GM21576 (cell line): ENCODE data around the gene FLRT2.

Source experiments
- ATAC-seq: cut with Tn5 transposase; IDR thresholded peaks from one replicate; pipeline ENCODE4 v1.9.1; 2021; ENCODE audit warnings: mild to moderate bottlenecking, moderate library complexity; ENCODE audit not compliant: unreplicated experiment

Gene FLRT2

GRCh38 chr14:85529803-85530574, at the start of gene FLRT2:
TSS of gene FLRT2 (plus strand) at chr14:85530144. CDS start at chr14:85621515, 91,371 bp downstream.
- ATAC-seq = no peak

- ATAC-seq = no peak
Measured at GRCh38 chr14:85481471-85481870, 48.5 kb upstream of the FLRT2 start.

DNA sequence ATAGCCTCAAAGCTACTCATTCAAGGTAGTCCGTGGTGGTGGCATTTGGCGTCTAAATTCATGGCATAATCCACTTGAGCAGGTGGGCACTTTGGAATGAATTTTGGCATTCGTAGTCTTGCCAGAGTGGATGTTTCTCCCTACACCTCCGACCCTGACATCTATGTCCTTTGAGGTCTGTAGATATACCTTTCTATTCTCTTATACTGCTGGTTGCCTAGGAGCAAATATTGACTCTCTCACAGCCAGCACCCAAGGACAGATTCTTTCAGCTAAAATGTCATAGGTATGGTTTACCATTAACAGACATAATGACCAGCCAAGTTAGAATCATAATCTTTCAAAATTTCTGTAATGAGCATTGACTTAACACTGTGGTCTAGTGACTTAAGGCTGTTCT, 47.4 kb upstream of the FLRT2 start:
- no peak for ATAC-seq

DNA sequence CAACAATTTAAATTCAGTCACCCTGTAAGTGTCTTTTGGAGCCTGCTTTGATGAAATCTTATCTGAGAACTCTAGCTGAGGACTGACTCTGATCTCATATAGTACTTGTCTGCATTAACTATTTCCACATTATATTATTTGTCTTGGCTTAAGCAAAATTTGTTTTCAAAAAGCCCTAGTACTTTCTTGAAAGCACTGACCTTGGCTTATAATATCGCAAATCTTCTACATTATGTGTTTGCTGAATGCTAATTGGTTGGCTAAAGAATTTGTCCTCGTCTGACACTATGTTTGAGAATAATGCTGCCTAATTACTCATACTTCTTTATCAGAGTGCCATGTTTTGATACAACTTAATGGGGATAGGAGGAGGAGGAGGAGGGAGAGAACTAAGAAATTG, 46.9 kb upstream of the FLRT2 start:
- no peak for ATAC-seq

GRCh38 chr14:85483652-85484051, 46.3 kb upstream of the FLRT2 start:
- ATAC-seq = no peak

GRCh38 chr14:85487215-85487614, 42.7 kb upstream of the FLRT2 start:
- no peak for ATAC-seq

DNA sequence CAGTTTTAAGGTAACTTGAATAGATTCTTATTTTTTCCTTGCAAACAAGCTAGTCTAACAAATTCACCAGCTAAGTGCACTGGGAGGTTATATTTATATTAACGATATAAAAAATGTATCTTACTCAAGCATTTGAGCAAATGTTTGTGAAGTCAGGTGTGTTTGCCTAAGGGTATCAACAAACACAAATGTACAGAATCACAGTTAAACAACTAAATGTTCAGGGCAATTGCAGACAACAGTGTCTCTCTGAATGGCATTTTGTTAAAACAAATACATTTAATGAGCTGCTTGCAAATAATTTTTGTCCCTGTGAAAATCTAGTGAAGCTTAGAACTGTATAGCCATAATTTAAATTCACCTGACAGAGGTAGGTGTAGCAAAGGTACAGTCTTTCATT, 28.2 kb upstream of the FLRT2 start:
- ATAC-seq = no peak

DNA sequence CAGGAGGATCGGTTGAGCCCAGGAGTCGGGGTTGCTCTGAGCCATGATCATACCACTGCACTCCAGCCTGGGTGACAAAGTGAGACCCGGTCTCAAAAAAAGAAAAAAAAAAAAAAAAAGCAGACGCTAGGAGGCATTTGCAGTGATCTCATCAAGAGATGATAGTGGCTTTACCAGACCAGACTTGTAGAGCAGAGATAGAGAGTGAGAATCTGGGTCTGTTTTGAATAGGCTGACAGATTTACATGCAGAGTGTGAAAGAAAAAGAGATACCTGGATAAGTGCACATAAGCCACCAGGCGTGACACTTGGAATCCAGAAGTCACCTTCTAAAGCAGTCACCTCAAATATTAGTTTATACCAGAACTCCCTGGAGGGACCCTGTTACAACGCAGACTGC, 21.1 kb upstream of the FLRT2 start:
- no peak for ATAC-seq

- no peak for ATAC-seq
Measured at GRCh38 chr14:85512451-85512850, 17.5 kb upstream of the FLRT2 start.

DNA sequence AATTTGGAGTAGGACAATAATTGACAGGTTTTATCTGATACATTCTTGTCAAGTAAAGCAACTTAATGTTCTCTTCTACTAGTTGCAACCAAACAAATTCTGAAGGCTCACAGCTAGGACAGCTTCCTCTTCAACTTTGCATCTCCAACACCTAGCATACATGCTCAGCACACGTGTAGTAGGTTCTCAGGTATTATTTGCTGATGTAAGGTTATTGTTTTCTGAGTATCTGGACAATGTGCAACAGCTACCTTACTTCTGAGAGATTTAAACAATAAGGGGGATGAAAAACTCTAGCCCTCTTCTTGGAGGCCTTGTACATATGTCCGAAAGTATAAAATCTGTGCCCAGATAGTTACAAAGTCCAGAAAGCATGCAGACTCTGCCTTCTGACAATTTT, 15.5 kb upstream of the FLRT2 start:
- no peak for ATAC-seq

DNA sequence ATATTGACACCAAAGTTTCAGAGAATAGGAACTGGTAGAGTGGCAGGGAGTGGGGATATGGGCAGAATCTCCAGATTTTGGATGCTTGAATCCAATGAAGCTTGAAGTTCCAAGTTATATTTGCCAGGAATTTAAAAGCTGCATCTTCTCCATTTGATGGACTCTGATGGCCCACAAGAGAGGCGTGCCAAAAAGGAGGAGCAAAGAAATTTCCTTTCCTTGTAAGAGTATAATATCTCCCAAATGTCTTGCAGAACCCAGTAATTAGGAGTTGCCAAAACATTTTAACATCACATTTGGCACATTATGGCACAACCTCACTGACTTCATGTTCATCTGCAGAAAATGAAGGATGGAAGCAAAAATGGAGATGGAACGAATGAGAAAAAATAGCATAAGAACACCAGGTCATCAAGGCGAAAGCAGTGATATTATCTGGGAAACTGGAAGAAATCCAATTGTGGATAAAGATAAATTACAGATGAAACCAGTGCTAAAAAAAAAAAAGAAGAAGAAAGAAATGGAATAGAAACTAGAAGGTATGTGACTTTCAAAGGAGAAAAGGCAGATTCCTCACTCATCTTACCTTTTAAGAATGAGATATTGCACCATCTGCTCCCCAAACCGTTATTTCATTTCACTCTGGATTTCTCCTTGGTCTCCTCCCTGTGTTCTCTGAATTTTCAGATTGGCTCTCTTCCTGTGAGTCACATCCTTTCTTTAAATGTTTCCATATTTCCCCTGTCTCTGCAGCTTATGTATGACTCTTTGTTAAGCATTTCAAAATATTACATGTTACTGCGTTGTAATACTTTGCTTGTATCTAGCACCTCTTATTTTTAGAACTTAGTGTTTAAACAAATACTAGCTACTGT, 13.5 kb upstream of the FLRT2 start:
- no peak for ATAC-seq

GRCh38 chr14:85517114-85517688, 12.7 kb upstream of the FLRT2 start:
- no peak for ATAC-seq

DNA sequence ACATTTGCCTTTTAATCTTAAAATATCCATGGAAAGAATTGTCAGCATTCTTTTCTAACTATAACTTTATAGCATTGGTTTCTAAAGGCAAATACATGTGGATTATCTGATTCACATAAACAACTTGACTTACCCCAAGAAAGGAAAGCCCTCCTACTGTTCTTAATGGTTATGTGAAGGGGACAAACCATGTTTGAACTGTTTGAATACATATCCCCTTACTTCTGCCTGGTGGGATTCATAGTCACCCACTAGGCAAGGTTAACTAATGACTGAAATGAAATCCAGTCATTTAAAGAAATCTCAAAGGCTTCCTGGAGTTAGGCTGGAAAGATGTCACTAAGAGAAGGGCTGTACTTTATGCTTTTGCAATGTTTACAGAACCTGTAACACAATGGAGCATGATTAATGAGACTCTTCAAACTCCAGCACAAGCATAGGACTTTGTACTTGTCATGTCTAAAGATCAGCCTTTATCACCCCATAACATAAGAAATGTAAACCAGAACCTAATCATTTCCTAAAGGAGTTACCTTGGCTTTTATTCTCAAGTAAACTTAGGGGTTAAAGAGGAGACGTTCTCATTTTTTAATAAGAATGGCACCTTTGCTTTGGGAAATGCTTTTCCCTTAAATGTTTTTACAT, 10.2 kb upstream of the FLRT2 start:
- ATAC-seq = no peak

DNA sequence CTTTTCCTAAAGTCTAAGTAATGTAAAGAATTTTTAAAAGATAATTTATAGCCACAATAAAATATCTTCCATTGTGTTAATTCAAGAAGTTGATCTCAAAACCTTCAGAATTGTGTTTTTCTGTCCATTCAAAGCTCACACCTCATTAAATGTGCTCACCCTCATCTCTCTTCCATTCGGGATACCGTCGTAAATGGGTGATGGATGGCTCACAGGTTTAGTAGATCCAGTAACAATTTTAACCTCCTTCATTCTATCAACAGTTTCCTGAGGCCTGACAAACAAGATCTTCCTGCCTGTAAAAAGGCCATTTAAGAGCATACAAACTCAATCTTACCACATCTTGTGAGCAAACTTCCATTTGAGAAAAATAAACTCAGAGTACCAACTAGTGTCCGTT, 9.4 kb upstream of the FLRT2 start:
- ATAC-seq = no peak

DNA sequence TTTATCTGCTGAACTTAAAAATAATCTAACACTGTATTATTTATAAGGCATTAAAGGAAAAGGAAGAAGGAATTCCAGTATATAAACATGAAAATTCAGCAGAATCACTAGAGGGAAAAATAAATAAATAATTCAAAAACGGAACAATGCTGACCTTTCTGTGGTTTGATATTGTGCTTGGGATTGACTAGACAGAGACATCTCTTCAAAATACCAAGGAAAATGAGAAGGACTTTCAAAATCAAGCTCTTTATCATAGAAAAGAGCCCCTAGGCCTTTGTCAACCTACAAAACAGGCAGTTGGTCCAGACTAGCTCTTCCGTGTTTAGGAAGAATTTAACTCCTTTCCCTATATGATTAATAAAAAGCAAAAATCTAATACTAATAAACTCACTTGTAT, 6.3 kb upstream of the FLRT2 start:
- ATAC-seq = no peak

DNA sequence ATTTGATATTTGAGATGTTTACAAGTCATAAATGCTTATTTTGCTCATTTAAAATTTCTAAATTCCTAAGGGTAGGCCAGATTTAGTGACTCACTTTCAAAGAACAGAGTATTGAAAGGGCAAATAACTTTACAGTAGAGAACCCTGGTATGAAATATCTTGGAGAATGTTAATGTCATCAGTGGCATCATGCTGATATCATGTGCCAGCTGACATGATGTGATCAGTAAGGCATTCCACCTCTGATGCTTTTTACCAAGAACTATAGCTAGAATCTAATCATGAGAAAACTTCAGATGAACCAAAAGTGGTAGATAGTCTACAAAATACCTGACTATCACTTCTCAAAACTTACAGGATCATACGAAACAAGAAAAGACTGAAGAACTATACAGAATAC, 2.9 kb upstream of the FLRT2 start:
- no peak for ATAC-seq

DNA sequence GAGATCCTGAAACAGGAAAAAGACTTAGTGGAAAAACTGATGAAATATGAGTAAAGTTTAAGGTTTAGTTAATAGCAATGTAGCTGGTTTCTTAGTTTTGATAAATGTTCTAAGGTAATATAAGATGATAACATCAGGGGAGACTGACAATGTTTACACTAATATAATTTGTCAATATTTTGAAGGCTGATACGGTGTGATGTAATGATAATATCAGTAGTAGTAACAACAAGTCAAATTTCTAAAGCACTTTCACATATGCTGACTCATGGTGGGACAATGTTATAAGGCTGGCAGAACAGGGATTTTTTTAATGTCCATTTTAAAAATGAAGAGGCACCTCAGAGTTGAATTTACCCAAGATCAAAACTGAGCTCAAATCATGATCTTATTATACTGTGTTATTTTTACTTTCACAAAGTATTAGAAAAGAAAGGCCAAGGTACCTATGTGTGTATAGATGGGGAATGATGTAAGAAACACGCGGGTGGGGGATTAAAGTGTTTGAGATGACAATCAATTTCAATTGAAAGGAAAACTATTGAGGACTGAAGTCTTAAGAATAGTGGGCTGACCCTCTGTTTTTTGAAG, 2.4 kb upstream of the FLRT2 start:
- no peak for ATAC-seq

DNA sequence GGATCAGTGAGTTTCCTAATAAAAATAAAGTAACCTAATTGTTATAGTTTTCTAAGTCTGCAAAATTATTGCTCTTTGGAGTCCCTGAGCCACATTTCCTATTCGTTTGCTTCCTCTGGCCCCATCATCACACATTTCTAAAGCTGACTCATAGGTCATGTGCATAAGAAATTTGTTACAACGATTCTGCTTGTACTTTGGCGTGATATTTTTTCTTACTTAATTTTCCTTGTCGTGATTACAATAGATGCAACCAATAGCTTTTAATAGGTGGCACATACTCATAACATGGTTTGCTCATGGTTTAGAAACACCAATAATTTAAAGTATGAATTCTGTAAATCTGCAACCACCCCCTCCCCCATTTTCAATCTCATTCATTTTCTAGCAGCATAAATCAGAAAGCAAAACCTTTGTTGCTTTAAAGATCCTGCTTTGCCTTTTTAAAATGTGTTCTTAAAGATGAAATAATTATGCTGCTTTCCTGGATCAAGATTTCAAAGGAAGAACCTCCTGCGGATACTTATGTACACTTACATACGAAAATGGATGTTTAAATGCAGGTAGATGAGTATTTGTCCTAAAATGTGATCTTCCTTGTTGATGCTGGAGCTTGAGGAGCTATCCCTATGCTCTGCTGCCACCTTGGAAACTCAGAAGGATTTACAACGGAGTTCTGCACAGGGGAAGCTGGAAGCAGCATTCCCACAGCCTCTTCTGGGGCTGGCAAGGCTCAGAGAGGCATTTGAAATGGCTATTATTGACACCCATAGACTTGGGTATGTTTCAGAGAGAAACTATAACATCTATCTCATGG, 1.7 kb upstream of the FLRT2 start:
- ATAC-seq = no peak

DNA sequence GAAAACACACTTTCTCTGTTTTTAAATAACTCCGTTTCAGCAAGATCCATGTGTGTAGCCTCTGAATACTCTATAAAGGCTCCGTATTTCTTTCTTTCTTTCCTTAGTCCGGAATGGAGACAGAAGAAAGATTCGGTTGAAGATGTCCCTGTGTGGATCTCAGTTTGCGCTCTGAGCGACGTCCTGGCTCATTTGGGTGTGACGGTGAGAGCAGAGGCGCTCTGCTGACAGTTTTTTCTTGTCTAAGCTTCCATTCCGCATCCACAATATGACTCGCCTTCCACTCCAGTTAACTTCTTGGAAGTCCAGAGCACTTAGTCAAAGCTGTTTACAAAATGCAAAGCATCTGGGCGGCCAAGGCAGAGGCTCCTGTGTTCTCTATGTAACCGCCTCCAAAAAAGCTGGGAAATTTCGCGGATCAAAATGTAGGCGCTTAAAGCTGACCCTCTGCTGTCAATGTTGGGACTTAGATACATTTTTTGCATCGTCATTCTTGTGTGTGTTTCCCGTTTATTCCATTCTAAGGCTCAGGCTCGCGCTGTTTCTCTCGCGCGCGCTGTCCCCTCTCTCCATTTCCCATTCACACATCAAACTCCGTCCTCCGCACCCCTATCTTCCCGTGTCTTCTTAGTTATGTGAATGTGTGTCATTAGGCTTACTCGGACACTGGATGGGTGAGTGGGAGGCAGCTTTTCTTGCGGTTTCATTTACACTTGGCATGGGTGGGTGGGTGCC, 880 bp upstream of the FLRT2 start:
- no peak for ATAC-seq
